ENCODE results near the gene SLC25A30. TPM values are rescaled to one million over a fixed set of nuclear protein-coding genes. Genes with fewer than 3 reads are reported as not detected.

Gene SLC25A30
- polyA plus RNA-seq (ENCODE audit: insufficient read length in 4 of 4): 10 to 100 TPM; 22.6 to 29.3 (median 27.2) TPM

GRCh38 chr13:45417790-45418534, at the start of gene SLC25A30:
Gene SLC25A30, minus strand, starts transcription at chr13:45418373. Its CDS starts 6,948 bp downstream, at chr13:45411425.
- peak; percentile 63 to 83 (median 72) for DNase-seq (ENCODE audit: low read depth in 4 of 4, low spot score in 2 of 4)

GRCh38 chr13:45466359-45466758, 48.2 kb upstream of the SLC25A30 start:
- no peak for DNase-seq (ENCODE audit: low read depth in 4 of 4, low spot score in 2 of 4)

GRCh38 chr13:45464687-45465453, 46.7 kb upstream of the SLC25A30 start, which contains the start of gene COG3:
Gene COG3, plus strand, starts transcription at chr13:45464939. Its CDS starts 98 bp downstream, at chr13:45465037.
- peak; percentile 76 to 92 (median 84) for DNase-seq (ENCODE audit: low read depth in 4 of 4, low spot score in 2 of 4)

- no peak for DNase-seq (ENCODE audit: low read depth in 4 of 4, low spot score in 2 of 4)
These were observed 46.0 kb upstream of the SLC25A30 start for GRCh38 chr13:45464141-45464686.

GRCh38 chr13:45456196-45456972, 38.2 kb upstream of the SLC25A30 start:
- DNase-seq (ENCODE audit: low read depth in 4 of 4, low spot score in 2 of 4): no peak

GRCh38 chr13:45454204-45454603, 36.0 kb upstream of the SLC25A30 start:
- no peak for DNase-seq (ENCODE audit: low read depth in 4 of 4, low spot score in 2 of 4)

GRCh38 chr13:45451282-45451681, 33.1 kb upstream of the SLC25A30 start:
- DNase-seq (ENCODE audit: low read depth in 4 of 4, low spot score in 2 of 4): no peak

- no peak for DNase-seq (ENCODE audit: low read depth in 4 of 4, low spot score in 2 of 4)
These were observed 30.9 kb upstream of the SLC25A30 start for GRCh38 chr13:45448965-45449559.

GRCh38 chr13:45447050-45447661, 29.0 kb upstream of the SLC25A30 start:
- no peak for DNase-seq (ENCODE audit: low read depth in 4 of 4, low spot score in 2 of 4)

GRCh38 chr13:45446181-45446580, 28.0 kb upstream of the SLC25A30 start:
- no peak for DNase-seq (ENCODE audit: low read depth in 4 of 4, low spot score in 2 of 4)

- DNase-seq (ENCODE audit: low read depth in 4 of 4, low spot score in 2 of 4): no peak
These were observed 26.9 kb upstream of the SLC25A30 start for GRCh38 chr13:45445053-45445452.

GRCh38 chr13:45441633-45442032, 23.5 kb upstream of the SLC25A30 start:
- no peak for DNase-seq (ENCODE audit: low read depth in 4 of 4, low spot score in 2 of 4)

- no peak for DNase-seq (ENCODE audit: low read depth in 4 of 4, low spot score in 2 of 4)
These were observed 21.7 kb upstream of the SLC25A30 start for GRCh38 chr13:45439781-45440462.

- no peak for DNase-seq (ENCODE audit: low read depth in 4 of 4, low spot score in 2 of 4)
These were observed 20.8 kb upstream of the SLC25A30 start for GRCh38 chr13:45439008-45439407.

GRCh38 chr13:45437947-45438346, 19.8 kb upstream of the SLC25A30 start:
- no peak for DNase-seq (ENCODE audit: low read depth in 4 of 4, low spot score in 2 of 4)

- DNase-seq (ENCODE audit: low read depth in 4 of 4, low spot score in 2 of 4): no peak
These were observed 18.8 kb upstream of the SLC25A30 start for GRCh38 chr13:45436953-45437352.

GRCh38 chr13:45436332-45436731, 18.2 kb upstream of the SLC25A30 start:
- no peak for DNase-seq (ENCODE audit: low read depth in 4 of 4, low spot score in 2 of 4)

- no peak for DNase-seq (ENCODE audit: low read depth in 4 of 4, low spot score in 2 of 4)
These were observed 16.6 kb upstream of the SLC25A30 start for GRCh38 chr13:45434556-45435371.

Data from left renal cortex interstitium (tissue), 4 donors.